CD8-positive, alpha-beta memory T cell (primary cell): Measurements from ENCODE around the gene RPUSD1. TPM values are rescaled to one million over a fixed set of nuclear protein-coding genes. Genes with fewer than 3 reads are reported as not detected.

Source experiments
- CTCF ChIA-PET: fragments of 350-600 bp; sonication (Branson Sonifier 250); formaldehyde crosslinking; loops from one replicate; lab custom pipeline; 2021; ENCODE audit warnings: antibody characterized with exemption; lab: Charles Lee
- POLR2A ChIA-PET: fragments of 350-600 bp; sonication (Branson Sonifier 250); formaldehyde crosslinking; loops from one replicate; lab custom pipeline; 2021; ENCODE audit warnings: antibody characterized with exemption; lab: Charles Lee
- DNase-seq, 5 donors: peaks; one replicate each; pipeline versions ENCODE4 v3.0.0 to v3.0.0-alpha.2; 2020 to 2022; ENCODE audit warnings: mixed read lengths in 1 of 5
- H3K27ac ChIP-seq: one replicate; pipeline ENCODE4 v1.7.0; 2013; ENCODE audit warnings: low read depth, mild to moderate bottlenecking, low read length, moderate library complexity
- H3K27me3 ChIP-seq: 2 replicates; pipeline ENCODE4 v1.7.0; 2013; ENCODE audit warnings: low read length, mild to moderate bottlenecking; ENCODE audit not compliant: insufficient read depth, poor library complexity, severe bottlenecking
- H3K36me3 ChIP-seq: 2 replicates; pipeline ENCODE4 v1.7.0; 2013; ENCODE audit warnings: mild to moderate bottlenecking, low read length, moderate library complexity; ENCODE audit not compliant: insufficient read depth
- H3K4me1 ChIP-seq: 2 replicates; pipeline ENCODE4 v1.7.0; 2013; ENCODE audit warnings: mild to moderate bottlenecking, low read length, moderate library complexity; ENCODE audit not compliant: insufficient read depth
- H3K4me3 ChIP-seq: 2 replicates; pipeline ENCODE4 v1.7.0; 2013; ENCODE audit warnings: mild to moderate bottlenecking, low read length
- H3K9me3 ChIP-seq: 2 replicates; pipeline ENCODE4 v1.7.0; 2013; ENCODE audit warnings: mild to moderate bottlenecking, low read length
- H3K27ac Mint-ChIP-seq, 8 donors: one replicate each; pipeline ENCODE4 v1.8.0; 2020 to 2021; ENCODE audit warnings: mixed read lengths in 8 of 8, mild to moderate bottlenecking in 6 of 8, inconsistent platforms in 3 of 8, moderate library complexity in 3 of 8
- H3K27me3 Mint-ChIP-seq, 2 donors: one replicate each; pipeline ENCODE4 v1.8.0; 2020 to 2021; ENCODE audit warnings: mixed read lengths in 2 of 2, mild to moderate bottlenecking in 1 of 2, moderate library complexity in 1 of 2
- H3K36me3 Mint-ChIP-seq, 3 donors: one replicate each; pipeline ENCODE4 v1.8.0; 2020 to 2021; ENCODE audit warnings: mixed read lengths in 3 of 3, inconsistent platforms in 1 of 3, mild to moderate bottlenecking in 1 of 3
- H3K4me1 Mint-ChIP-seq, 3 donors: one replicate each; pipeline ENCODE4 v1.8.0; 2020 to 2021; ENCODE audit warnings: mixed read lengths in 3 of 3, inconsistent platforms in 1 of 3, mild to moderate bottlenecking in 1 of 3
- H3K4me3 Mint-ChIP-seq, 7 donors: one replicate each; pipeline ENCODE4 v1.8.0; 2020 to 2021; ENCODE audit warnings: mixed read lengths in 7 of 7, mild to moderate bottlenecking in 6 of 7, moderate library complexity in 4 of 7, inconsistent platforms in 2 of 7
- H3K9me3 Mint-ChIP-seq, 5 donors: one replicate each; pipeline ENCODE4 v1.8.0; 2020 to 2022; ENCODE audit warnings: mixed read lengths in 5 of 5, mild to moderate bottlenecking in 3 of 5, moderate library complexity in 2 of 5, inconsistent platforms in 1 of 5
- polyA plus RNA-seq: library from polyadenylated mRNA; unstranded; fragments of 300-500 nt; fragmentation: Illumina TruSeq; gene quantifications from one replicate; pipeline ENCODE4 v1.2.3, GENCODE V29; 2021
- total RNA-seq, 2 experiments: library from RNA; stranded (reverse); gene quantifications; one replicate each; pipeline ENCODE4 v1.2.3, GENCODE V29; 2021

The RPUSD1 gene
- total and polyA plus RNA-seq, 3 experiments from 2014 or later = 34.2 to 44.5 (median 40.2) TPM

DNA sequence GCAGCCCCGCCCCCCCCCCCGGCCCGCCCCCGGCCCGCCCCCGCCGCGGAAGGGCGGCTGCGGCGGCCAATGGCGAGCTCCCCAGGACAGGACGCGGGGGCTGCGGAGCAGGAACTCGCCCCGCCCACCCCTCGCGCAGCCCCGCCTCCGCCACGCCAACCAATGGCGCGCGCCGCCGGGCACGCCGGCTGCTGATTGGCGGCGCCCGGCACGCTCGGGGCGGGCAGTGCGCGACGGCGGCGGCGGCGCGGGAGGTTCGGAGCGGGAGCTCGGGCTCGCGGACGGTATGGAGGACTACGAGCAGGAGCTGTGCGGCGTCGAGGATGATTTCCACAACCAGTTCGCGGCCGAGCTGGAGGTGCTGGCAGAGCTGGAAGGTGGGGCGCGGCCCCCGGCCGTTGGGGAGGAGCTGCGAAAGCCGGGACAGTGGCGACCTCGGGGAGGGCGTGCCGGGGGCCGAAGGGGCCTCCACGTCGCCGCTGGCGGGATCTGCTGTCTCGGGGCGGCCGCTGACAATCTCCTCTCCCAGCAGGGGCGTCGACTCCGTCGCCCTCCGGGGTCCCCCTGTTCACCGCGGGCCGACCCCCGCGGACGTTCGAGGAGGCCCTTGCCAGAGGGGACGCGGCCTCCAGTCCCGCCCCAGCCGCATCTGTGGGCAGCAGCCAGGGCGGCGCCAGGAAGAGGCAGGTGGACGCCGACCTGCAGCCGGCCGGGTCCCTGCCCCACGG lies 382 bp upstream of the RPUSD1 start, which contains the start of gene CHTF18:
CHTF18 (plus strand) TSS at position 222 of the 728 bp plus-strand sequence; CDS start at position 287, 65 bp downstream.
- peak within 1 kb of the TSS in 7 of 8 donors; percentile 57 to 85 (median 63) for H3K27ac Mint-ChIP-seq
- peaks cover 0 to 20% (median 0%) of the 10 kb centered on the region in 3 donors for H3K36me3 Mint-ChIP-seq
- peaks cover 4% of the 10 kb centered on the region for H3K4me1 ChIP-seq
- no peaks in the 10 kb centered on the region for H3K36me3 ChIP-seq
- H3K4me3 Mint-ChIP-seq = peak within 1 kb of the TSS; percentile 81 to 90 (median 84)
- H3K27me3 Mint-ChIP-seq = no peaks in the 10 kb centered on the region
- H3K27me3 ChIP-seq = no peaks in the 10 kb centered on the region
- H3K4me3 ChIP-seq = peak within 1 kb of the TSS; percentile 67
- peak; percentile 89 to 94 (median 94) for DNase-seq
- ChIA-PET POLR2A (interaction anchor here (0.6 to 1.5 kb wide), 6 partner anchors 18 to 108 kb away, joined by 3 to 16 read pairs (median 4); partner anchors contain the start of genes ANTKMT, METRN and STUB1), CTCF (interaction anchor here (0.8 to 7.4 kb wide), 4 partner anchors 47 to 192 kb away, joined by 3 to 108 read pairs (median 3); partner anchors contain the start of genes CIAO3 and METRN)
- peaks cover 0 to 25% (median 5%) of the 10 kb centered on the region in 3 donors for H3K4me1 Mint-ChIP-seq
- H3K9me3 ChIP-seq = no peaks in the 10 kb centered on the region
- H3K9me3 Mint-ChIP-seq = no peaks in the 10 kb centered on the region
- peak within 1 kb of the TSS; percentile 69 for H3K27ac ChIP-seq

DNA sequence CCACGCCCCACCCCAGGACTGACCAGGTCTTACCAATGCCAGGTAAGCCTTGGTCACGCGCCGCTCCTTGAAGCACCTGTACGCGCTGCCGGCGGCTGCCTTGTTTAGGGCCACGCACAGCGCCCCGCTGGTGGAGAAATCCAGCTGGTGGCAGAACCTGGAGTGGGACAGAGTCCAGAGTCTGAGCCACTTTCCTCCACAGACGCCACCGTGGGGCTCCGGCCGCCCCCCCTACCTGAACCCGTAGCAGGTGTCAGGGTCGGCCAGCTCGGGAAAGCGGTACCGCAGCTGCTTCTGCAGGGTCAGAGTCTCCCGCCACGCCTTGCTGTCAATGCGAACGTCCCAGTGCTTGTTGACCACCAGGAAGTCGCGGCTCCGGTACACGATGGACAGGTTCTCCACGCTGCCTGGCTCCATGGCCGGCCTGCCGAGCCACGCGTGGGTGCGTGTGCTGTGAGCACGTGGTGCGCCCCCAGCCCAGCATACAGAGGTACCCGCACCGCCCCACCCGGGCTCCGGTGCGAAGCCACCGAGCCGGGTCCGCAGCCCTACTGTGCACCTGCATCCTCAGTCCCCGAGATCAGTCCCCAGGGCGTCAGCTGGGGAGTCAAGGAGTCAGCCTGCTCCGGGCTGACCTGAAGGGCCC lies 737 bp downstream of the RPUSD1 start:
- no peak for DNase-seq
- peaks cover 0 to 25% (median 5%) of the 10 kb centered on the region in 3 donors for H3K4me1 Mint-ChIP-seq
- no peaks in the 10 kb centered on the region for H3K9me3 Mint-ChIP-seq
- Histone ChIP-seq H3K27me3 (no peaks in the 10 kb centered on the region), H3K4me3 (peak overlapping the region; percentile 67), H3K27ac (peak overlapping the region; percentile 69), H3K36me3 (no peaks in the 10 kb centered on the region), H3K9me3 (no peaks in the 10 kb centered on the region), H3K4me1 (peaks cover 4% of the 10 kb centered on the region)
- peak overlapping the region; percentile 81 to 89 (median 84) for H3K4me3 Mint-ChIP-seq
- ChIA-PET POLR2A (interaction anchor here (0.7 to 1.5 kb wide), 4 partner anchors 59 to 107 kb away, joined by 3 to 16 read pairs (median 4); partner anchors contain the start of genes ANTKMT, METRN and STUB1), CTCF (interaction anchor here (7.4 kb wide), 1 partner anchor 74 kb away, joined by 108 read pairs; the partner anchor contains the start of gene METRN)
- peak overlapping the region in 7 of 8 donors; percentile 57 to 85 (median 63) for H3K27ac Mint-ChIP-seq
- H3K36me3 Mint-ChIP-seq = peaks cover 0 to 20% (median 0%) of the 10 kb centered on the region in 3 donors
- no peaks in the 10 kb centered on the region for H3K27me3 Mint-ChIP-seq

DNA sequence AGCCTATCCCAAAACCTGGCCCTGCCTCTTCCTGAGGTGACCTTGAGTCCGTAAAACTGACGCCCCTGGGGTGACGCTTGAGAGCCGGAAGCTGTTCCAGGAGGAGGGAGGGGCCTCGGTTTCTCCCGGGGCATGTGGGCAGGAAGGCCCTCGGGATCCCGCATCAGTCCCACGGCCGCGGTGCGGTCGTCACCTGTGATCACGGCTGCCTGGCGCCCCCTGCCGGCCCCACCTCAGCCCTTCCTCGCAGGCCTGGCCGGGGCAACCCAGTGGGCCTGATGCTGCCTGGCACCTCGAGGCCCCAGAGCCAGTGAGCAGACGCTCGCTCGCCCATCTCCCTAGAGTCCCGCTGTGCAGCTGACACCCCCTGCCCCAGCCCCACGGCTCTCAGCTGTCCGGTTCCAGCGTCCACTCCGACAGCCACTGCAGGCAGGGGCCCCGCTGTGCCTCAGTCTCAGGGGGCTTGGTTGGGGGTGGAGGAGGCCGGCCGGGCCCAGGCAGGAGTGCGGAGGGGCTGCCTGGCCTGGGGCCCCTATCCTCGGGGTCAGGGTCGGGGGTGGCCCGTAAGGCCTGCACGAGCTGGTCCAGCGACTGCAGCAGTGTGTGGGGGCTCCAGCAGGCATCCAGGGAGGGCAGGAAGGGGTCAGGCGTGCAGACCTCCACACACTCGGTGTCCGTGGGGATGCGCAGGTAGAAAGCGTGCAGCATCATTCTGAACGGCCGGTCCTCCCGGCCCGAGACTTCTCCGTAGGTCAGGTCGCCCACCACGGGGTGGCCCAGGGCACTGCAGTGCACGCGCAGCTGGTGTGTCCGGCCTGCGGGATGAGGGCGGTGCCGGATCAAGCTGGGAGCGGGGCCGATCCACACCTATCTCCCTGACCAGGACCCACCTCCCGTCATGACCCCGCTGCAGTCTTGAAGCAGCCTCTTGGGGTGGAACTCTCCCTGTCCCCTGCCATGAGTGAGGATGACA lies 2.3 kb downstream of the RPUSD1 start:
- Mint-ChIP-seq H3K36me3 (peaks cover 0 to 12% (median 0%) of the 10 kb centered on the region in 3 donors), H3K4me3 (peak overlapping the region; percentile 50 to 87 (median 72)), H3K27ac (no peak overlapping the region), H3K4me1 (peaks cover 0 to 23% (median 5%) of the 10 kb centered on the region in 3 donors), H3K9me3 (no peaks in the 10 kb centered on the region), H3K27me3 (no peaks in the 10 kb centered on the region)
- Histone ChIP-seq H3K9me3 (no peaks in the 10 kb centered on the region), H3K36me3 (no peaks in the 10 kb centered on the region), H3K4me3 (no peak overlapping the region), H3K27me3 (no peaks in the 10 kb centered on the region), H3K27ac (no peak overlapping the region), H3K4me1 (peaks cover 4% of the 10 kb centered on the region)
- DNase-seq = peak; percentile 59 to 76 (median 67)
- CTCF ChIA-PET = interaction anchor here (0.7 to 7.4 kb wide), 17 partner anchors 15 to 318 kb away, joined by 3 to 108 read pairs (median 4); partner anchors contain the start of genes CIAO3, GNG13, HAGHL and METRN
- POLR2A ChIA-PET = interaction anchor here (0.9 to 1.1 kb wide), 2 partner anchors 13 to 74 kb away, joined by 3 read pairs; no protein-coding TSS in a partner anchor

DNA sequence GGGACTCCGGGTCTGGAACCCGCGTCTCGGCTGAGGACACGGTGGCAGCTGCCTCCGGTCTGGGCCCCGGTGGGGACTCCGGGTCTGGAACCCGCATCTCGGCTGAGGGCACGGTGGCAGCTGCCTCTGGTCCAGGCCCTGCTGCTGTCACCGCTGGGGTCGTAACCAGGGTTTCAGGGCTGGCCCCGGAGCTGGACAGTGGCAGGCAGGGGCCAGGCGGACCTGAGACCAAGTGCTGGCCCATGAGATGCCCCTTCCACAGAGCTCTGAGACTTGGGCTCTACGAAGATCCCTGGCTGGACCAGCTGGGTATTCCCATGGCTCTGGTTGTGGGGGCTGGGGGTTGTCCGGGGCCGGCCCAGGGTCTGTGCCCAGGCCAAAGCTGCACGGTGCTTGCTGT lies 3.8 kb downstream of the RPUSD1 start:
- POLR2A ChIA-PET = interaction anchor here (0.9 kb wide), 1 partner anchor 12 kb away, joined by 3 read pairs; no protein-coding TSS in a partner anchor
- Mint-ChIP-seq H3K36me3 (peaks cover 0 to 12% (median 0%) of the 10 kb centered on the region in 3 donors), H3K9me3 (no peaks in the 10 kb centered on the region), H3K4me1 (peaks cover 0 to 23% (median 5%) of the 10 kb centered on the region in 3 donors), H3K27me3 (peaks cover 0 to 5% of the 10 kb centered on the region in 2 donors), H3K4me3 (peak overlapping the region in 1 of 7 donors; percentile 71), H3K27ac (no peak overlapping the region)
- Histone ChIP-seq H3K4me1 (peaks cover 4% of the 10 kb centered on the region), H3K4me3 (no peak overlapping the region), H3K36me3 (no peaks in the 10 kb centered on the region), H3K27ac (no peak overlapping the region), H3K9me3 (no peaks in the 10 kb centered on the region), H3K27me3 (no peaks in the 10 kb centered on the region)
- CTCF ChIA-PET = interaction anchor here (1.4 to 7.4 kb wide), 9 partner anchors 15 to 319 kb away, joined by 3 to 108 read pairs (median 6); partner anchors contain the start of genes CIAO3, HAGHL and METRN
- no peak for DNase-seq

DNA sequence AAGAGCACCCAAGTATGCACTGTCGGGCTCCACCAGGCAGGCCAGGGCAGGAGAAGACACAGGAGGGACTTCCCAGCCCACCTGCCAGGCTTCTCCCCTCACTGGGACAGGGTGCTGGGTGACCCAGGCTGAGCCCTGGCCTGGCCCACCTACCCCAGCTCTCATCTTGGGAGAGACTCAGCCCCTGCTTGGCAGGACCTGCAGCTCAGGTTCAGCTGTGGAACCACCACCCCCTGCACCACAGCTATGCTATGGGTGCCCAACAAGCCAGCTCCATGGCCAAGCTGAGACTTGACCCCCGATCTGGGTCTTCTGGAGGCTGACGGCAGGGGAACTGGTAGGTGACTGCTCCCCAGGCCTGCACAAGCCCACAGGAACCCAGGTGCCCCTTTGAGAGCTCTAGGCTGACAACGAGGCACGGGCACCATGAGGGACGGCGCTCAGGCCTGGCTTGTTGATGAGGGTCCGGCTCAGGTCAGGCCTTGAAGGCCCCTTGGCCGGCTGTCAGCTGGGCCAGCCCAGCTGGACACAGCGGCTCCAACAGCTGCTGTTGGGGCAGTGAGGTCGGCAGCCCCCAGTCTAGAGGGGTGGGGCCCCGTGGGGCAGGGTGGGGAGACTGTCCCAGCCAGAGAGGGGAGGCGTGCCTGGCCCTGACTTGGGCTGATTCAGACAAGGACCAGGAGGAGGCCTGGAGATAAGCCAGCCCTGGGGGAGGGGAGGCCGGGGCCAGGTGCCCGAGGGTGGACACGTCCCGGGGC lies 4.6 kb downstream of the RPUSD1 start:
- POLR2A ChIA-PET = no interaction called here
- no peak overlapping the region for H3K27ac Mint-ChIP-seq

DNA sequence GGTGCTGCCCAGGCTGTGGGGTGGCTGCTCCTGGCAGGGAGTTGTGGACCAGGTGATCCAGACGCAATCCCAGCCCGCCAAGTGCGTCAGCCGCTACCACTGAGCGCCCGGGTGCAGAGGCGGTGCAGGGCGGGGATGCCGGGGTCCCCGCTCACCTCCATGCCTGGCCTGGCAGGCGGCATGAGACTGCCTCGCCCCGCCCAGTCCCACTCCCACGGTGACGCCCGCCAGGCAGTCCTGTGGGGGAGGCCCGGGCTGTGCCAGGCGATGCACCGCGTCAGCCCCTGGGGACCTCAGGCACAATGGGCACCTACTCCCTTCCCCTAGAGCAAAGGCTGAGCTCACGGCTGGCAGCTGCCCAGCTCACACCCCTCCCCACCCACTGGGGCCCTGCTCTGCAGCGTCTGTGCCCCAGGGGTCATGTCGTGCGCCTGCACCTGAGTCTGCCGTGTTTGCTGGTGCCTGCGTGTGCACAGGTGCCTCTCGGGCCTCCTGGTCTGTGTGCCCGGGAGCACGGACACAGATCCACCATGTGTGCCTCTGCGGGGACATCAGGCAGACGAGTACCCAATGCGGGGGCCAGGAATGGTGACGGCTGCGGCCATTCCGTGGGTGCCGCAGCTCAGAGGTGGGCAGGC lies 5.3 kb downstream of the RPUSD1 start:
- no peak overlapping the region for H3K4me3 Mint-ChIP-seq
- peaks cover 0 to 12% (median 0%) of the 10 kb centered on the region in 3 donors for H3K36me3 Mint-ChIP-seq
- Histone ChIP-seq H3K4me1 (no peaks in the 10 kb centered on the region), H3K27me3 (no peaks in the 10 kb centered on the region), H3K36me3 (no peaks in the 10 kb centered on the region), H3K9me3 (no peaks in the 10 kb centered on the region), H3K27ac (no peak overlapping the region), H3K4me3 (no peak overlapping the region)
- ChIA-PET POLR2A (no interaction called here), CTCF (interaction anchor here (1.1 to 7.4 kb wide), 2 partner anchors 42 to 70 kb away, joined by 4 to 108 read pairs; partner anchors contain the start of genes CIAO3 and METRN)
- H3K4me1 Mint-ChIP-seq = peaks cover 0 to 24% (median 5%) of the 10 kb centered on the region in 3 donors
- H3K27ac Mint-ChIP-seq = no peak overlapping the region
- DNase-seq = no peak
- H3K9me3 Mint-ChIP-seq = no peaks in the 10 kb centered on the region
- H3K27me3 Mint-ChIP-seq = peaks cover 0 to 6% of the 10 kb centered on the region in 2 donors

More for the DNA sequence above, 4.6 kb downstream of the RPUSD1 start:
- H3K27me3 Mint-ChIP-seq = peaks cover 0 to 5% of the 10 kb centered on the region in 2 donors
- CTCF ChIA-PET = interaction anchor here (1.1 to 7.4 kb wide), 3 partner anchors 43 to 320 kb away, joined by 4 to 108 read pairs (median 7); partner anchors contain the start of genes CIAO3 and METRN
- Histone ChIP-seq H3K4me3 (no peak overlapping the region), H3K27ac (no peak overlapping the region), H3K9me3 (no peaks in the 10 kb centered on the region), H3K4me1 (no peaks in the 10 kb centered on the region), H3K27me3 (no peaks in the 10 kb centered on the region), H3K36me3 (no peaks in the 10 kb centered on the region)
- no peaks in the 10 kb centered on the region for H3K9me3 Mint-ChIP-seq
- no peak for DNase-seq
- no peak overlapping the region for H3K4me3 Mint-ChIP-seq
- peaks cover 0 to 23% (median 5%) of the 10 kb centered on the region in 3 donors for H3K4me1 Mint-ChIP-seq
- H3K36me3 Mint-ChIP-seq = peaks cover 0 to 12% (median 0%) of the 10 kb centered on the region in 3 donors
